IMR-90 (cell line): ENCODE measurements around the gene ACACB.

Experiments
- BHLHE40 ChIP-seq: fragments of 150-350 bp; IDR thresholded peaks from 2 replicates; pipeline ENCODE4 v1.6.1; 2016; ENCODE audit warnings: mild to moderate bottlenecking, low read depth, low read length
- CEBPB ChIP-seq: IDR thresholded peaks from 2 replicates; pipeline ENCODE4 v1.6.1; 2012; ENCODE audit warnings: low read depth, low read length, improper control_type of control experiment
- CHD1 ChIP-seq: IDR thresholded peaks from 2 replicates; pipeline ENCODE4 v1.6.1; 2012; ENCODE audit warnings: low read depth, low read length, improper control_type of control experiment
- CTCF ChIP-seq: conservative IDR thresholded peaks from 2 replicates; pipeline ENCODE4 v1.5.1; 2012; ENCODE audit warnings: mild to moderate bottlenecking, low read depth, low read length, improper control_type of control experiment
- FOS ChIP-seq: fragments of 150-350 bp; IDR thresholded peaks from 2 replicates; pipeline ENCODE4 v1.6.1; 2016; ENCODE audit warnings: low read depth, low read length
- MAFK ChIP-seq: IDR thresholded peaks from 2 replicates; pipeline ENCODE4 v1.6.1; 2012; ENCODE audit warnings: low read depth, low read length, improper control_type of control experiment
- MAZ ChIP-seq: IDR thresholded peaks from 2 replicates; pipeline ENCODE4 v1.6.1; 2012; ENCODE audit warnings: low read depth, mild to moderate bottlenecking, low read length, improper control_type of control experiment, moderate library complexity, borderline replicate concordance
- NFE2L2 ChIP-seq: fragments of 150-350 bp; IDR thresholded peaks from 2 replicates; pipeline ENCODE4 v1.6.1; 2016; ENCODE audit warnings: low read depth, mild to moderate bottlenecking, low read length
- POLR2A ChIP-seq: IDR thresholded peaks from 2 replicates; pipeline ENCODE4 v1.6.1; 2012; ENCODE audit warnings: mild to moderate bottlenecking, low read depth, low read length
- RCOR1 ChIP-seq: IDR thresholded peaks from 2 replicates; pipeline ENCODE4 v1.6.1; 2012; ENCODE audit warnings: mild to moderate bottlenecking, low read length, improper control_type of control experiment; ENCODE audit not compliant: insufficient replicate concordance
- RFX5 ChIP-seq: IDR thresholded peaks from 2 replicates; pipeline ENCODE4 v1.8.0; 2012; ENCODE audit warnings: low read depth, mild to moderate bottlenecking, low read length, moderate library complexity
- SMC3 ChIP-seq: fragments of 150-350 bp; IDR thresholded peaks from 2 replicates; pipeline ENCODE4 v1.6.1; 2016; ENCODE audit warnings: low read depth, mild to moderate bottlenecking, antibody characterized with exemption, low read length, moderate library complexity
- TF ChIP-seq, protein P1 (sequence below): fragments of 150-350 bp; IDR thresholded peaks from 2 replicates; pipeline ENCODE4 v1.6.1; 2017; ENCODE audit warnings: mild to moderate bottlenecking, antibody characterized with exemption, low read length, low read depth

DNA sequence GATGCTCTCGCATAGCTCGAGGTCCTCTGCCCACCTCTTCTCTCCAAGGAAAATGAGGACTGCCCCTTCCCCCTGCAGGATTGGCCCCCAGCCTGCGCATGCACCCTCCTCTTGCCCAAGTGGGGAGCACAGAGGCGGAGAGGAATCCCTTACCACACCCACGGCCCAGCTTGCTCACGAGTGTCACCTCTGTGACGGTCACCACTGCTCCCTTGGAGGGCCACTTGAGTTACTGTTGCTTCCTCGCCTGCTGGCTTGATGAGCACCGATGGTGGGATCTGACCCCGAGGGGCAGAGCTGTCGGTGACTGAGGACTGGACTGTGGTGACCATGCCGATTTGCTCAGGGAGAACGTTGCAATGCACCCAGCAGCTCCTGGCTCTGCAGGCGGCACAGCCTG, 151.0 kb downstream of the ACACB start:
- no peak for TF ChIP-seq CTCF
- TF ChIP-seq CEBPB: no peak
- no peak for TF ChIP-seq CHD1
- TF ChIP-seq FOS: no peak
- TF ChIP-seq RCOR1: no peak
- TF ChIP-seq NFE2L2: no peak
- no peak for TF ChIP-seq POLR2A
- TF ChIP-seq, protein P1, sequence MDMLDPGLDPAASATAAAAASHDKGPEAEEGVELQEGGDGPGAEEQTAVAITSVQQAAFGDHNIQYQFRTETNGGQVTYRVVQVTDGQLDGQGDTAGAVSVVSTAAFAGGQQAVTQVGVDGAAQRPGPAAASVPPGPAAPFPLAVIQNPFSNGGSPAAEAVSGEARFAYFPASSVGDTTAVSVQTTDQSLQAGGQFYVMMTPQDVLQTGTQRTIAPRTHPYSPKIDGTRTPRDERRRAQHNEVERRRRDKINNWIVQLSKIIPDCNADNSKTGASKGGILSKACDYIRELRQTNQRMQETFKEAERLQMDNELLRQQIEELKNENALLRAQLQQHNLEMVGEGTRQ: no peak
- TF ChIP-seq RFX5: no peak
- no peak for TF ChIP-seq SMC3
- TF ChIP-seq BHLHE40: no peak
- no peak for TF ChIP-seq MAZ
- no peak for TF ChIP-seq MAFK
